Tibial artery (tissue), 4 donors: ENCODE data around the gene ALKBH8.
A peak's percentile ranks its signal among the peaks of the same experiment; 100 is the strongest.

Source experiments
- DNase-seq, 2 donors: peaks; one replicate each; pipeline ENCODE4 v3.0.0-alpha.2; 2019
- H3K27ac ChIP-seq, 2 donors: fragments of 200-600 bp; sonication (generic) in 1 of 2; 1 replicate in 1 of 2; 2 replicates in 1 of 2; pipeline ENCODE4 v1.5.1; 2018 to 2019; ENCODE audit warnings: mild to moderate bottlenecking in 1 of 2
- H3K27me3 ChIP-seq, 2 donors: fragments of 200-600 bp; sonication (generic) in 1 of 2; one replicate each; pipeline versions ENCODE4 v1.5.1 to v1.6.0; 2016 to 2019
- H3K36me3 ChIP-seq, 3 donors: fragments of 200-600 bp; sonication (generic) in 2 of 3; one replicate each; pipeline ENCODE4 v1.5.1; 2016 to 2019; ENCODE audit warnings: mild to moderate bottlenecking in 2 of 3
- H3K4me1 ChIP-seq, 4 donors: fragments of 200-600 bp; sonication (generic) in 2 of 4; 1 replicate in 3 of 4; 2 replicates in 1 of 4; pipeline ENCODE4 v1.5.1; 2016 to 2019
- H3K4me3 ChIP-seq, 2 donors: fragments of 200-600 bp; sonication (generic) in 1 of 2; 1 replicate in 1 of 2; 2 replicates in 1 of 2; pipeline ENCODE4 v1.5.1; 2018 to 2019; ENCODE audit warnings: mild to moderate bottlenecking in 2 of 2
- H3K9me3 ChIP-seq, 3 donors: fragments of 200-600 bp; sonication (generic) in 1 of 3; one replicate each; pipeline ENCODE4 v1.5.1; 2016 to 2019
- intact Hi-C: fragments of 100-400 bp; cut with DNase I; formaldehyde crosslinking; loops from one replicate; pipeline ENCODE4 v1.15.0; 2023; ENCODE audit warnings: low total_unique reads
- TF ChIP-seq, protein P1 (sequence below), 2 experiments: fragments of 200-600 bp in 1 of 2; fragments of 450-650 bp in 1 of 2; IDR thresholded peaks; one replicate each; pipeline ENCODE4 v1.5.1; 2017 to 2019; ENCODE audit warnings: antibody characterized with exemption in 2 of 2, mild to moderate bottlenecking in 1 of 2, moderate library complexity in 1 of 2

The ALKBH8 gene

DNA sequence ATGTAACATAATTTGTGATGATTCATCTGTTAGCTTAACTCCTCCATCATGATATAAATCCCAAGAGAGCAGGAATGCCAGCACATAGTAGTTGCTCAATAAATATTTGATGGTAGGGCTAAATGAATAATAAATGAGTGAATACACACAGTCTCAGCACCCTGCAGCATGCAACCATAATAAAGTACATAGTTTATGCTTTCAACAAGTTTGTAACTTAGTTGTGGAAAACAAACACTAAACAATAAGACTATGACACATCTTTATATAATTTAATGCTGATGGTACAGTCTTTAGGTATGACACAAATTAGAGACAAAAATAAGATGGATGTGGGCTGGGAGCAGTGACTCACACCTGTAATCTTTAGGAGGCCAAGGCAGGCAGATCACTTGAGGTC is 3.8 kb downstream of the ALKBH8 start:
- H3K27ac ChIP-seq, result no peak overlapping the region
- H3K4me1 ChIP-seq, result peaks cover 0 to 27% (median 9%) of the 10 kb centered on the region in 4 donors
- H3K27me3 ChIP-seq, result no peaks in the 10 kb centered on the region
- intact Hi-C loops, result loop anchor here (10.0 kb wide), 1 partner anchor 443 kb away; the partner anchor contains the start of gene CUL5
- no peak for DNase-seq
- peaks cover 0 to 11% (median 2%) of the 10 kb centered on the region in 3 donors for H3K36me3 ChIP-seq
- H3K4me3 ChIP-seq, result no peak overlapping the region
- H3K9me3 ChIP-seq, result no peaks in the 10 kb centered on the region
- TF ChIP-seq, protein P1, sequence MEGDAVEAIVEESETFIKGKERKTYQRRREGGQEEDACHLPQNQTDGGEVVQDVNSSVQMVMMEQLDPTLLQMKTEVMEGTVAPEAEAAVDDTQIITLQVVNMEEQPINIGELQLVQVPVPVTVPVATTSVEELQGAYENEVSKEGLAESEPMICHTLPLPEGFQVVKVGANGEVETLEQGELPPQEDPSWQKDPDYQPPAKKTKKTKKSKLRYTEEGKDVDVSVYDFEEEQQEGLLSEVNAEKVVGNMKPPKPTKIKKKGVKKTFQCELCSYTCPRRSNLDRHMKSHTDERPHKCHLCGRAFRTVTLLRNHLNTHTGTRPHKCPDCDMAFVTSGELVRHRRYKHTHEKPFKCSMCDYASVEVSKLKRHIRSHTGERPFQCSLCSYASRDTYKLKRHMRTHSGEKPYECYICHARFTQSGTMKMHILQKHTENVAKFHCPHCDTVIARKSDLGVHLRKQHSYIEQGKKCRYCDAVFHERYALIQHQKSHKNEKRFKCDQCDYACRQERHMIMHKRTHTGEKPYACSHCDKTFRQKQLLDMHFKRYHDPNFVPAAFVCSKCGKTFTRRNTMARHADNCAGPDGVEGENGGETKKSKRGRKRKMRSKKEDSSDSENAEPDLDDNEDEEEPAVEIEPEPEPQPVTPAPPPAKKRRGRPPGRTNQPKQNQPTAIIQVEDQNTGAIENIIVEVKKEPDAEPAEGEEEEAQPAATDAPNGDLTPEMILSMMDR (IDR thresholded peaks at IDR 0.05), result no peak

DNA sequence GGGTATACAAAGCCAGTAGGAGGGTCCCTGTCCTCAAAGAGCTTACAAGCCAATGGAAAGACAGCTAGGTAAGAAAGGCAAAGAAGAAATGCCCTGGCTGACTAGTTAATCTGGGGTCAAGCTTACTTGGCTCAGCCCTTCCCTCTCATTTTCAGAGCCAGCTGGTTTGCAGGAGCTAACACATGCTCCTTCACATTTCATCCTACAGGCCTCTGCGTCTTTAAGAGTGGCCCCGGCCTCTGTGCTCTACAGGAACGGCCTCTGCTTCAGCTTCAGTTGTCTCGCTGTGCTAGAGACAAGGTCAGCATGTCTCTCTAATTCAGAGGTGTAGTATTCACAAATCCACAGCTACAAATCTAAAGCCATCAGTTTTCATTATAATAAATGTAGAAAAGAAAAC is 15.2 kb downstream of the ALKBH8 start:
- H3K27ac ChIP-seq, result no peak overlapping the region
- no peaks in the 10 kb centered on the region for H3K4me1 ChIP-seq
- no peaks in the 10 kb centered on the region for H3K9me3 ChIP-seq
- no peaks in the 10 kb centered on the region for H3K27me3 ChIP-seq
- intact Hi-C loops, result no loop called here
- no peak for DNase-seq
- TF ChIP-seq, protein P1 (IDR thresholded peaks at IDR 0.05), result no peak
- no peak overlapping the region for H3K4me3 ChIP-seq
- H3K36me3 ChIP-seq, result peaks cover 30 to 43% (median 37%) of the 10 kb centered on the region in 3 donors

DNA sequence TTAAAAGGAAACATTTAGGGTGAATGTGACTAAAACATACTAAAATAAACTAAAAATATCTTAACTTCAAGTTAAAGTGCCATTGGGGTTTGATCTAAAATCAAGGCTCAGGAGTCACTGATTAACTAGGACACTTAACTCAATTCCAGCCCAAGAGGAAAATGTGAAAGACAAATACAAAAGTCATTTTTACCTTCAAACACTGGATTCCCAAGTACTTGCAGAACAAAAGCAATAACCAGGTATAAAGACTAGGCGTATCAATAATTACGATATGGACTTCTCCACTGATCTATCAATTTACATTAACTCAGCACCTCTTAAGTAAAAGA is 15.6 kb downstream of the ALKBH8 start:
- TF ChIP-seq, protein P1 (IDR thresholded peaks at IDR 0.05), result no peak
- Histone ChIP-seq H3K36me3 (peaks cover 30 to 39% (median 37%) of the 10 kb centered on the region in 3 donors), H3K9me3 (no peaks in the 10 kb centered on the region), H3K27me3 (no peaks in the 10 kb centered on the region), H3K27ac (no peak overlapping the region), H3K4me3 (no peak overlapping the region), H3K4me1 (no peaks in the 10 kb centered on the region)
- intact Hi-C loops, result no loop called here
- DNase-seq, result no peak

DNA sequence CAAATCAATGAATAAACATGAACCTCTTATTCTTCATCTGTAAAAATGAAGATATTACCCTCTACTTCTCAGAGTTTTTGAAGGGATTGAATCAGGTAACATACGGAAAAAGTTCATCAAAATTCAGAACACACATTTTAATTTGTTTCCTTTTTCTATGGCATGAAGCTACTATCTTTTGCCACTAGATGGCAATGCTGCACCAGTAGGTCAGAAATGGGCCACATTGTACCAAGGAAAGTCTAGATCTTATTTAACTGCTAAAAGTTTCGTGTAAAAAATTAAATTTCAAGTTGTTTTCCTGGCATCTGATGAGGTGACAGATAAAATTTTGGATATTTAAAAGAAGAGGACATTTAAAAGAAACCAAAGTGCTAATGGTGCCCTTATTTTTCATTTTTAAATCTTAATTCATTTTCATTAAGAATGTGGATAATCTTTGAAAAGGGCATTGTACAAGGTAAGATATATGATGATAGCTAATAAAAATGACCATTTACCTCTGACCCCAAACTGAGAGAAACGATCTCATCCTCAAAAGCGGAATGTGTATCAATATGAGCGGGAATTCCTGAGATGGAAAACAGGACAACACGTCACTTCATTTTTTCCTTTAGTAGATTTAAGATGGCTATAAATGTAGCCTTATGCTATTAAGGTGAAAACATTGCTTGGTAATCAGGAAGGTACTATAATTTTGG is 16.1 kb downstream of the ALKBH8 start:
- DNase-seq, result no peak
- no peaks in the 10 kb centered on the region for H3K9me3 ChIP-seq
- peaks cover 30 to 37% (median 37%) of the 10 kb centered on the region in 3 donors for H3K36me3 ChIP-seq
- intact Hi-C loops, result no loop called here
- no peaks in the 10 kb centered on the region for H3K4me1 ChIP-seq
- TF ChIP-seq, protein P1 (IDR thresholded peaks at IDR 0.05), result peak; percentile 65 to 86
- no peak overlapping the region for H3K27ac ChIP-seq
- H3K4me3 ChIP-seq, result no peak overlapping the region
- no peaks in the 10 kb centered on the region for H3K27me3 ChIP-seq

DNA sequence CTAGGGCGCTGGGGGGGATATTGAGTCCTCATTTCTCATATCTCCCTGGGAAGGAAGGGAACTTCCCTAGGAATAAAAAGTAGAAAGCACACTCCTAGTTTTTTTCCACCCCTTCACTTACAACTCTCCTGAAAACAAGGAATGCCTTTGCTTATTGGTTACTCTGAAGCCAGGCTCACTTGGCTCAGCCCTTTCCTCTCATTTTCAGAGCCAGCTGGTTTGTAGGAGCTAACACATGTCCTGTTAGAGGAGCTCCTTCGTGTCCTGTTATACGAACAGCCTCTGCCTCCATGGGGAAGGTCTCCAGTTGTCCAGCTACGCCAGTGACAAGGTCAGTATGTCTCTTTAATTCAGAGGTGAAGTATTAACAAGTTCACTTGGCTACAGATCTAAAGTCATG is 17.6 kb downstream of the ALKBH8 start:
- Histone ChIP-seq H3K4me1 (no peaks in the 10 kb centered on the region), H3K4me3 (no peak overlapping the region), H3K27ac (no peak overlapping the region), H3K9me3 (no peaks in the 10 kb centered on the region), H3K36me3 (peaks cover 25 to 32% (median 29%) of the 10 kb centered on the region in 3 donors), H3K27me3 (no peaks in the 10 kb centered on the region)
- intact Hi-C loops, result no loop called here
- no peak for DNase-seq
- TF ChIP-seq, protein P1 (IDR thresholded peaks at IDR 0.05), result no peak
